Erythroblast (primary cell): ENCODE results near the gene PPP1R8.

Experiments
- GATA1 ChIP-seq: IDR thresholded peaks from 2 replicates; pipeline ENCODE4 v1.6.1; 2011; ENCODE audit warnings: low read depth, mild to moderate bottlenecking, control low read depth, low read length, moderate library complexity
- POLR2A ChIP-seq: IDR thresholded peaks from 2 replicates; pipeline ENCODE4 v1.6.1; 2011; ENCODE audit warnings: mild to moderate bottlenecking, low read length

DNA sequence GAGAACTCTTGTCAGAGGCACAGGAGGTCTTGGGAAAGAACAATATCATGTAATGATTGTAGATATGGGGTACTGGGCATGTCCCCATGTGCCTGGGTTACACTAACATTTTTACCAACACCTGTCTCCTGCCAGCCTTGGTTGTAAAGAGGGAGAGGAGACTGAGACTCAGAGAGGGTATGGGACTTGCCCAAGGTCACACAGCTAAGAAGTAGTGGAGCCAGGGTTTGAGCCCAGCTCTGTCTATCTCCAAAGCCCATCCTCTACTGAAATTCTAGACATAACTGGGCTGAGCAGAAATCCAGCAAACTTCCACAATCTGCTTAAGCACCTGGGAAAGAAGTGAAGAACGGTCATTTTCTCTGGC lies 39.1 kb downstream of the PPP1R8 start:
- no peak for TF ChIP-seq POLR2A
- no peak for TF ChIP-seq GATA1
